ENCODE results near the gene RUNX2. TPM values are rescaled to one million over a fixed set of nuclear protein-coding genes. Genes with fewer than 3 reads are reported as not detected.

The RUNX2 gene
- total and polyA plus RNA-seq, 10 of the 15 experiments (the other 5 are each of a cell fraction or from before 2014, with no cell fraction given), result 0.01 to 0.77 (median 0.15) TPM; not detected in 3

DNA sequence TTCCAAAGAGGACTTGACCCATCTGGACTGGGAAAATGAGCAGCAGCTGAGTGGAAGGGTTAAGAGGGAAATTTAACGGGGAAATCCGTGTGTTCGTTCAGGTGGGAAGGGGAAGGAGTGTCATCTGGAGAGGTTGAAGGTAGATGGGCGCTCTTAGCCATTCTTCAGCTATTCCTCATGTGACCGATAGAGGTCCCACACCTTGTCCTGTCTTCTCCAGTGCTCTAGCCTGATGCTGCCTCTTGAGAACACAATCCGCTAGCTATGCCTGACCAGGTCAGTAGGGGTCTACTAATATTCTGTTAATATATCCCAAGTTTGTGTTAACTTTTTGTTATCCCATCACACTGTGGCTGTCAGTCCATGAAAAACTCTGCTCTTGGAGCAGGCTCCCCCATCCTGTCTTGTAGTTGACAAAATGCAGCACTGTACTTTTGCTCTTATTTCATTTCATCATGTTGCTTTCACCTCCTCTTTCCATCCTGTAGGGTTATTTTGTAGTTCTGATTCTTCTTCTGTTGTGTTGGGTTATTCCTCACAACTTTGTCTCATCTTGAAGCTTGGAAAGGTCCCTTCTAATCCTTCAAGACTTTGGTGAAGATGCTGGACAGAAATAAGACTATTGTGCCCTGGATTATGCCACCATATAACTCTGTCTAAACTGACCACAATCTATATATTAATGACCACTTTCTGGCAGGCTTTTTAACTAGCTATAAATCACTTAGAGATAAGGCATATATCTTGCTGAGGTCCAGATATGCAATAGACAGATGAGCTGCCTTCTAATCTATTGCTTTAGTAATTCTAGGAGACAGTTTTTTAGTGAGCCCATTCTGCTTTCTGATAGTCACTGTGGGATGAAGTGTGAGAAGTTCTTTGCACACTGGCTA is 173.0 kb downstream of the RUNX2 start (continued):
- TF ChIP-seq FOXK2 (IDR thresholded peaks at IDR 0.05) (no peak), POLR2AphosphoS2 (IDR thresholded peaks at IDR 0.05; ENCODE audit: low read depth, low read length) (no peak), CEBPB (IDR thresholded peaks at IDR 0.05; ENCODE audit: borderline replicate concordance in 1 of 2, low read depth in 2 of 2, low read length in 2 of 2) (no peak), SUZ12 (IDR thresholded peaks at IDR 0.05; ENCODE audit: unreplicated experiment) (no peak), PAX8 (IDR thresholded peaks at IDR 0.05) (no peak), RUNX3 (IDR thresholded peaks at IDR 0.05; ENCODE audit: low read length) (no peak), ZNF384 (IDR thresholded peaks at IDR 0.05; ENCODE audit: borderline replicate concordance, low read depth, low read length) (no peak)
- TF ChIP-seq, protein P1, sequence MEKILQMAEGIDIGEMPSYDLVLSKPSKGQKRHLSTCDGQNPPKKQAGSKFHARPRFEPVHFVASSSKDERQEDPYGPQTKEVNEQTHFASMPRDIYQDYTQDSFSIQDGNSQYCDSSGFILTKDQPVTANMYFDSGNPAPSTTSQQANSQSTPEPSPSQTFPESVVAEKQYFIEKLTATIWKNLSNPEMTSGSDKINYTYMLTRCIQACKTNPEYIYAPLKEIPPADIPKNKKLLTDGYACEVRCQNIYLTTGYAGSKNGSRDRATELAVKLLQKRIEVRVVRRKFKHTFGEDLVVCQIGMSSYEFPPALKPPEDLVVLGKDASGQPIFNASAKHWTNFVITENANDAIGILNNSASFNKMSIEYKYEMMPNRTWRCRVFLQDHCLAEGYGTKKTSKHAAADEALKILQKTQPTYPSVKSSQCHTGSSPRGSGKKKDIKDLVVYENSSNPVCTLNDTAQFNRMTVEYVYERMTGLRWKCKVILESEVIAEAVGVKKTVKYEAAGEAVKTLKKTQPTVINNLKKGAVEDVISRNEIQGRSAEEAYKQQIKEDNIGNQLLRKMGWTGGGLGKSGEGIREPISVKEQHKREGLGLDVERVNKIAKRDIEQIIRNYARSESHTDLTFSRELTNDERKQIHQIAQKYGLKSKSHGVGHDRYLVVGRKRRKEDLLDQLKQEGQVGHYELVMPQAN (conservative IDR thresholded peaks at IDR 0.05), result no peak

DNA sequence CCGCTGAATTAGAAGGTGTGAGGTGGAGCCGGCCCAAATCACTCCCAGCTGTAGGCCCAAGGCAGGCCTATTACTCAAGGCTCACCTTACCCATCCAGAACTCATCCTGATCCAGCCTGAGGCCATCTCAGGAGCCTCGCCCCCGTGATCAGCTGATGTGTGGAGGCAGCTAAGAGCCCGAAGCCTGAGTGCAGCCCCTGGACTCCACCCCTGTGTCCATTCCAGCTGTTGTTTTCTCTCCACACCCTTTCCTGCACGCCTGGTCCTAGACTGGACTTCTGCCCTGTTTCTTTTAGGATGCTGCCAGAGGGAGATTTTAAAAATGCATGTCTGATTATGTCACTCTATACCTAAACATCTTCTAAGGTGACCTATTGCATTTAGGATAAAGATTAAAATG is 174.3 kb downstream of the RUNX2 start:
- 17% methylated on average over 6 of the region's 6 CpGs for WGBS (ENCODE audit: insufficient coverage, insufficient replicate concordance, low lambda C conversion rate, missing lambda C conversion rate)
- FAIRE-seq, result no peak
- H4K20me1 ChIP-seq (ENCODE audit: control insufficient read depth, insufficient read depth), result no peaks in the 10 kb centered on the region
- no peaks in the 10 kb centered on the region for H3K9me3 ChIP-seq (replicated peaks; ENCODE audit: control insufficient read depth, insufficient read depth, low read length)
- in situ Hi-C loops (cut with MboI) (no loop called here), intact Hi-C loops (cut with micrococcal nuclease; ENCODE audit: unreplicated experiment) (no loop called here)
- no peaks in the 10 kb centered on the region for H3K36me3 ChIP-seq (ENCODE audit: control insufficient read depth in 2 of 2, insufficient read depth in 2 of 2, low read length in 1 of 2)
- H3K27ac ChIP-seq (ENCODE audit: control insufficient read depth, insufficient read depth), result no peak overlapping the region
- ChIA-PET RAD21 (ENCODE audit: unreplicated experiment) (no interaction called here), CTCF (interaction anchor here (2.3 to 2.6 kb wide), 2 partner anchors 11 to 212 kb away, joined by 11 to 23 read pairs; no protein-coding TSS in a partner anchor), POLR2A (interaction anchor here (0.9 kb wide), 1 partner anchor 59 kb away, joined by 3 read pairs; no protein-coding TSS in a partner anchor), SMC1A (ENCODE audit: uncharacterized antibody, unreplicated experiment) (no interaction called here)
- no peaks in the 10 kb centered on the region; a peak in 1 of 4 replicates for H3K27me3 ChIP-seq (replicated peaks in 1 of 2; ENCODE audit: control insufficient read depth in 2 of 2, insufficient read depth in 2 of 2, low read length in 1 of 2)
- H3K4me2 ChIP-seq (ENCODE audit: control insufficient read depth, insufficient read depth), result no peak overlapping the region
- no TSS peak for BruUV-seq (replicated peaks)
- H3K79me2 ChIP-seq (ENCODE audit: control insufficient read depth, insufficient read depth, low read length), result no peaks in the 10 kb centered on the region
- no peak for ATAC-seq
- no peaks in the 10 kb centered on the region for H3K4me1 ChIP-seq (ENCODE audit: control insufficient read depth, insufficient read depth, low read length)
- DNase-seq (ENCODE audit: low read depth, low spot score), result no peak
- no peak overlapping the region for H2AFZ ChIP-seq (ENCODE audit: control insufficient read depth, low read depth, low read length)
- no peak overlapping the region for H3K9ac ChIP-seq (ENCODE audit: control insufficient read depth, insufficient read depth, low read length)
- H3K4me3 ChIP-seq, result no peak overlapping the region
- no peak for TF ChIP-seq PML (IDR thresholded peaks at IDR 0.05; ENCODE audit: low read length)
- TF ChIP-seq SIN3A (IDR thresholded peaks at IDR 0.05; ENCODE audit: low read depth, low read length), result no peak
- TF ChIP-seq, protein P2, sequence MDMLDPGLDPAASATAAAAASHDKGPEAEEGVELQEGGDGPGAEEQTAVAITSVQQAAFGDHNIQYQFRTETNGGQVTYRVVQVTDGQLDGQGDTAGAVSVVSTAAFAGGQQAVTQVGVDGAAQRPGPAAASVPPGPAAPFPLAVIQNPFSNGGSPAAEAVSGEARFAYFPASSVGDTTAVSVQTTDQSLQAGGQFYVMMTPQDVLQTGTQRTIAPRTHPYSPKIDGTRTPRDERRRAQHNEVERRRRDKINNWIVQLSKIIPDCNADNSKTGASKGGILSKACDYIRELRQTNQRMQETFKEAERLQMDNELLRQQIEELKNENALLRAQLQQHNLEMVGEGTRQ (IDR thresholded peaks at IDR 0.05; ENCODE audit: borderline replicate concordance, low read depth, low read length), result no peak
- TF ChIP-seq, protein P3, sequence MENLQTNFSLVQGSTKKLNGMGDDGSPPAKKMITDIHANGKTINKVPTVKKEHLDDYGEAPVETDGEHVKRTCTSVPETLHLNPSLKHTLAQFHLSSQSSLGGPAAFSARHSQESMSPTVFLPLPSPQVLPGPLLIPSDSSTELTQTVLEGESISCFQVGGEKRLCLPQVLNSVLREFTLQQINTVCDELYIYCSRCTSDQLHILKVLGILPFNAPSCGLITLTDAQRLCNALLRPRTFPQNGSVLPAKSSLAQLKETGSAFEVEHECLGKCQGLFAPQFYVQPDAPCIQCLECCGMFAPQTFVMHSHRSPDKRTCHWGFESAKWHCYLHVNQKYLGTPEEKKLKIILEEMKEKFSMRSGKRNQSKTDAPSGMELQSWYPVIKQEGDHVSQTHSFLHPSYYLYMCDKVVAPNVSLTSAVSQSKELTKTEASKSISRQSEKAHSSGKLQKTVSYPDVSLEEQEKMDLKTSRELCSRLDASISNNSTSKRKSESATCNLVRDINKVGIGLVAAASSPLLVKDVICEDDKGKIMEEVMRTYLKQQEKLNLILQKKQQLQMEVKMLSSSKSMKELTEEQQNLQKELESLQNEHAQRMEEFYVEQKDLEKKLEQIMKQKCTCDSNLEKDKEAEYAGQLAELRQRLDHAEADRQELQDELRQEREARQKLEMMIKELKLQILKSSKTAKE (IDR thresholded peaks at IDR 0.05; ENCODE audit: low read depth, poor library complexity, severe bottlenecking), result no peak
